Activated CD8-positive, alpha-beta memory T cell treated with anti-CD3 and anti-CD28 coated beads for 24 hours (primary cell): ENCODE measurements around the gene PPFIBP2.

Experiments used
- DNase-seq: peaks from one replicate; pipeline ENCODE4 v3.0.0-alpha.2; 2020

Gene PPFIBP2

DNA sequence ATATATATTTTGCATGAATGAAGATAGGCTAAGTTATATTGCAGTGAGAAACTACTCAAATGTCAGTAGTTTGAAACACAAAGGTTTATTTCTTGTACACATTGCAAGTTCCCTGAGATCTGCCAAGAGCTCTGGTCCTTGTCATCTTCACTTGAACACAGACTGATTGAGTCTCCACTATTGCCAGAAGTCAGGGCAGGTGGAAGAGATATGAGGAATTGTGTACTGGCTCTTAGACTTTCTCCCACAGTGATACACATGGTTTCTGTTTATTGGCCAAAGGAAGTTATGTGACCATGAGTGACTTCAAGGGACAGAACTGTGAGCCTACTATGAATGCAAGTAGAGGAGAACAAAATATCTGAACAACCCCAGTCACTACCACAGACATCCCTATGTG lies 44.2 kb downstream of the PPFIBP2 start:
- no peak for DNase-seq

GRCh38 chr11:7559398-7560283 lies 45.8 kb downstream of the PPFIBP2 start:
- DNase-seq: no peak

GRCh38 chr11:7561562-7561961 lies 47.8 kb downstream of the PPFIBP2 start:
- no peak for DNase-seq

DNA sequence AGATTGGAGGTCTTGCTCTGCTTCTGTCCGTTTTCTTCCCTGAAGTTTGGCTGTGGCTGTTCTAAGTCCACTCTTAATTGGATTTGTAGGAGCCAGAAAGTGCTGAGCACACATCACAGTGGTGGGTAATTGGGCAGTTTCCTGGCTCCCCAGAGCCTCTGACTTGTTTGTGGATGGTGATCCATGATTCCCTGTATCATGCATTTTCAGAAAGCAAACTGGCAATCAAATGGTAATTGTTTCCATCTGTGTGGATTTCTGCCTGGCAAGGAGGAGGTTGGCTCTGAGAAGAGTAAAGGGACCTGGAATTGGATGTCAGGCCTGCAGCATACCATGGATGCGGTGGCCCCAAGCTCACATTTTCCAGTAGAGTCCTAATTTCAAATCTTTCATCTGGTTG lies 49.5 kb downstream of the PPFIBP2 start:
- DNase-seq: no peak

- no peak for DNase-seq
Observed at GRCh38 chr11:7564803-7565202, 51.0 kb downstream of the PPFIBP2 start.

GRCh38 chr11:7567311-7567710 lies 53.5 kb downstream of the PPFIBP2 start:
- DNase-seq: no peak

DNA sequence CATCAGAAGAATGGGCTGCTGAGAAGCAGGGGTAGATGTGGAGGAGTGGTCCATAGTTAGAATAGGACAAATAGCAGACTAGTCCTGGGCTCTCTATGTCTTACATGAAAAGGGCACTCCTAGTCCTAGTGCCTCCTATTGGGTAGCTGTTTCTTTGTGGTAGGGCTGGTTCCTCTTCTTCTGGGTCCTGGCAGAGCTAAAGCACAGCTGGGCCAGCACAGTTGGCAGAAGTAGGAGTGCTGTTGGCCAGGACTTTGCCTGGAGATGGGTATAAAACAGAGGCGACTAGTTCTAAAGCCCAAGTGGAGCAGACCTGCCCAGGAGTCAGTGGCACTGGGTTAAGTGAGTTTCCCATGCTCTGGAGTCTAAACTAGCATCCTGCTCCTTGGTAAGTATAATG lies 55.2 kb downstream of the PPFIBP2 start:
- no peak for DNase-seq

DNA sequence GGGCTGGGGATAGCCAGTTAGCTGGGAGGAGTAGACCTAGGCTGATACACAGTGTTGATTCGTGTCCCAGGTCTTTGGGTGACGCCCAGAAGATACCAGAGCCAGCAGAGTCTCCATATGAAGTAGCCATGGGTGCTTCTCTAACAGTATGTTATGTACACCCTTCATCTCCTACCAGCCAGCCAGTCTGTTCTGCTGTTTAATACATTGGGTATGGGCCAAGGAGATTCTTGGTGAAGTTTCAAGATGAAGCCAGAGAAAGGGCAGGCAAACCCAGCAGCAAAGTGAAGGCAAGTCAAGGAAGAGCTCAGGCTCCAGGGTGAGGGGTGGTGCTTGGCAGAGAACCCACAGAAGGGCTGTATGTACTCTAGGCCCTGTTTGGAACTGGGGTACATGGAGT lies 56.4 kb downstream of the PPFIBP2 start:
- no peak for DNase-seq

DNA sequence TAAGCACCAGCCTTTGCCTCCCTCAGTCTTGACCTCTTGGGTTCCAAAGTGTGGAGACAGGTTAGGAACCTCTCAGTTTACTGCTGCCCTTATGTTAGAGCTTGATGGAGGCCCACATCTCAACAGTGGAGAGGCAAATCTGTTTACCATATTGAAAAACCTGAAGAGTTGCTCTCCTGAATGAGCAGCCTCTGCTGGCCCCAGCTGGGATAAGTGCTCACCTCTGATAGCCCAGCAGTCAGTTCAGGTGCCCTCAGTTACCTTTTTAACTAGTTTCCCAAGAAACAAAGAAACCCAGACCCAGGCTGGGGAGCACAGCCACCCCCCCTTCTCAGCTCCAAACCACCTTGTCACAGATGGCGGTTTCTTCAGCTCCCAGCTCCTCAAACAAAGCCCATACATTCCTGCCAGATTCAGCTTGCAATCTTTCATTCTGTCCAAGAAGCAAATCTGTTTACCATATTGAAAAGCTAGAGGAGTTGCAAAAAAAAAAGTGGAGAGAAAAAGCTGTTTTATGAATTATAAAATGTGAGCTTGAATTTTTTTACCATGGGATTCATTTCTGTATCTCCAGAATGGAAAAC lies 57.2 kb downstream of the PPFIBP2 start:
- DNase-seq: no peak

GRCh38 chr11:7571640-7572000 lies 57.8 kb downstream of the PPFIBP2 start:
- DNase-seq: no peak

DNA sequence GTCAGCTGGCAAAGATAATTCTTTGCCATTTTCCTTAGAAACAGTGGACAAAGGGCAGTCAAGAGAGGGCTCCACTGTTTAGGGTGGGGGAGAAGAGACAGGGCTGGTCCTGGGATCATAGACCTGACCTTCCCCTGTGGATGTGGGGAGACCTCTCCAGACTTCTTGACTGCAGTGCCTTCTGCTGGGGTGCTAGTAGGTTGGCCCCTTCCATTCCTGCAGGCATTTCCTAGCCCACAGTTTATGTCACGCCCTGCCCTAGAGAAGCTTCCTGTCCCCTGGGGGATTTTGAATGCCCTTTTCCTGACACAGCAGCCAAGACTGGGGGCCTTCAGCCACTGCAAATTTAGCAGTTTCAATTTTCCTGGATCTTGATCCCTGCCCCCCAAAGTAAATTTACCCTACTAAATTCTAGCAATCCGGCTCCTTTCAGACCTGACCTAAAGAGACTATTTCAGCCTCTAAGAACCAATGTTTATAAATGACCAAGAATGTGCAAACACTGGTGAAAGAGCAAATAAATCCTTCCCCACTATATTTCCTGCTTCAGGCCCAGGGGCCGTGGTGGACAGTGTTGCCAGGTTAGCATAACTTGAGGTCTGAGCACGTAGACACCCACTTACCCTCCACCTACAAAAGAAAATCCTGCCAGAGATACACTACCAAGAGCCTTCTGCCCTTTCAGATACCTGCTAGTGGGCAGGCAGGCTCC lies 58.4 kb downstream of the PPFIBP2 start:
- DNase-seq: no peak

- no peak for DNase-seq
Observed at GRCh38 chr11:7573193-7573557, 59.4 kb downstream of the PPFIBP2 start.

DNA sequence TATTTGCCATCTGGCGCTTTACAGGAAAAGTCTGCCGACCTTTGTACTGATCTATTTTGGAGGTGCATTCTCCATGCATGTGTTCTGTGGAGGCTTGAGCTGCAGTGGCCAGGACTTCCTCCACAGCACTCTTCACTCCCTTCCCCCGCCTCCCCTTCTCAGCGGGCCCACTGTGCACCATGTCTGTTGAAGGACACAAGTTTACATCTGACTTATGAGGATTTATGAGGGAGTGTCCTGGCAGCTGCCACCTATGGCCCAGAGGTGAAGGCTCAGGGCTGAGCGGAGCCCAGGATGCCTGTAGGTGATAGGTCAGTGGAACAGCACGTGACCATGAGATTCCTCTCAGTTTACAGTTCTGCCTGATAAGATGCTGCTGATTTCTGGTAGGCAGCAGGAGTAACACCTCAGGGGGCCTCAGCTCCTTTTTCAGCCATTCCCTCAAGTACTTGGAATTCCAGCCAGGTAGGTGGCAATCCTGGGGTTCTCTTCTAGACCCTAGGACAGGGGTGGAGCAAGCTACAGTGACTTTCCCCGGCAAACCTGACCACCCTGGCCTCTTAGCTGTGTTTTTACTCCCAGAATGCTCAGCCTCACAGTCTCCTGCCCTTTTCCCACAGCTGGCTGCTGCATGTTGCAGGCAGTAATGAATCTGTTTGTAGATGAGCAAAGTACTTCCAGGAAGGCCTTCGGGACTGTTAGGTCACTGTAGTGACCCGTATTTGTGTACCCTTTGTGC lies 59.9 kb downstream of the PPFIBP2 start:
- no peak for DNase-seq

- no peak for DNase-seq
Observed at GRCh38 chr11:7574491-7575130, 60.8 kb downstream of the PPFIBP2 start.

- peak; percentile 68 for DNase-seq
Observed at GRCh38 chr11:7575841-7576725, 62.3 kb downstream of the PPFIBP2 start.

- DNase-seq: no peak
Observed at GRCh38 chr11:7576726-7577290, 63.0 kb downstream of the PPFIBP2 start.

DNA sequence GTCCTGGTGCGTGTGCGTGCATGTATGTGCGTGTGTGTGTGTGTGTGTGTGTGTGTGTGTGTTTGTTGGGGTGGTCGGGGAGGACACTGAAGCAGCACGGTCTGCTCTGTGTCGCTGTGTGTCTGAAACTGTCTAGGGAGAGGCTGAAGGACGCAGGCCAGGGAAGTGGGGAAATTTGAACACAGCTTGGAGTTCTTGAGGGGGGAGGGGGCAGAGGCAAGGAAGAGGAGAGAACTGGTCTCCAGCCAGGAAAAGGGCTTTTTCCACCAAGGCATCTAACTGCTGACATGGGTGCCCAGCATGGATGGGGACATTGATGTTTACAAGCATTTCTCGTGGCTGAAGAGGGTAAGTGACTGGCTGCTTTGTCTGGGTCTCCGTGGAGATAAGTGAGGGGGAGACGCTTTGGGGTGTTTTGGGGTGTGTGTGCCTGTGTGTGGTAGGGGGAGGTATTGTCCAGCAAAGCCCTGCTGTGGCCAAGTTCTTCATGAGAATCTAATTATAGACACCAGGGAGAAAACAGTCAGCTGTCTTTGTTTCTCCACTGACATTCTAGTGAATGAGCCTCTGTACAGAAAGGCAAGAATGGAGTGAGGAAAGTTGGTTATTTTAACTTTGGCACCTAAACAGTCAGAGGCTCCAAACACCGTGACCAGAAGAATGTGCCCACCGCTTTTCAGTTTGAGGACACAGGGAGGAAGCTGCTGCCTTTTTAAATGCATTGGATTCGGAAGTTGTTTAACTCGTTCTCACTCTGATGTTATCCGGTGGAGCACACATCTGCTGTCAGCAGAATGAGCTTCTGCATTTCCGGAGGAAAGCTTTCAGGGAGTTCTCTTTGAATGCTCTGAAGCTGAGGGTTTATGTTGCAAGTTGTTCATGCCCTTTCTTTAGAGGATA lies 63.7 kb downstream of the PPFIBP2 start:
- no peak for DNase-seq

DNA sequence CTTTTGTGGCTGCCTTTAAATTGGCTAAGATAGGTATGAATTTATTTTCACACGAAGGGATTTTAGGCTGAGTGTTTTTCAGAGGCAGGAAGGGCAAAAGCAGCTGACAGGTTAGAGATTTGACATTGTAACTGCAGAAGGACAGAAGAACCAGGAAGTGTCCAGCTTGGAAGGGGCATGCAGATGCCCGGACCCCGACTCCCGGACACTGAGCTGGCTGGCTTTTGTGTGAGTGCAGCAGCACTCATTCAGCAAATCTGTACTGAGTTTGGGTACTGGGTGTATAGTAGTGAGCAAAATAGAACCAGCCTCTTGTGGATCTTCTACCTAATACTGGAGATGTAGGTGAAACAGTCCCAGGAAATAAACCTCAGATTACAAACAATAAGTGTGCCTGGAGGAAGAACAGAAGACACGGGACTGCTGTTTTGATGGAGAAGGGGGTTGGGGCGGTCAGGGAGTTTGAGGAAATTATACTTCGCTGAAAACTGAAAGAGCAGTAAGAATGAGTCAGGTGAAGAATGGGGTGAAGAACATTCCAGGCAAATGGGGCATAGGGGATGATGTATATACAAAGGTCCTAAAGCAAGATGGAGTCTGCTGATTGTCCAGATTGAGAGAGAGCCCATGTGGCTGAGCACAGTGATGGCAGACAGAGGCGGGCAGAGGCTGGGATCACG lies 64.6 kb downstream of the PPFIBP2 start:
- no peak for DNase-seq

DNA sequence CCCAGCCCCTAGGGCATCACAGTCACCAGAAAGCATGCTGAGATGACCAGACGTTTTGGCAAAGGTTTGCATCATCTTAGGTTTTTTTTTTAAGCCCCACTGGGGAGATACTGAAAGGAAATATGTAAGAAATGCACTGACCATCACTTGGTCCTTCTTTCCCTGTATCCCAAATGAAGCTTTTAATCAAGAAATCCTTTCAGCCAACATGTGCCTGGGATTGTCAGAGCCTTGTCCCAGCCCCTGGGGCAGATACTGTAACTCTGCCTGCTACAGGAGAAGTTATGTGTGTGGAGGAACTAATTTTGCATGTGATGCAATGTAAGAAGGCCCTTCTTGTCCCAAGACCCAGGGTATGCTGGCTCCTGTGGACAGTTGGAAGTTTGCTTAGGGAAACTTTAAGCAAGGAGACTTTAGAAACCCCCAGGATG lies 65.6 kb downstream of the PPFIBP2 start:
- DNase-seq: no peak
